IMR-90 (cell line): ENCODE results near the gene UGGT2.

Experiments
- BHLHE40 ChIP-seq: fragments of 150-350 bp; IDR thresholded peaks from 2 replicates; pipeline ENCODE4 v1.6.1; 2016; ENCODE audit warnings: mild to moderate bottlenecking, low read depth, low read length
- CTCF ChIP-seq: conservative IDR thresholded peaks from 2 replicates; pipeline ENCODE4 v1.5.1; 2012; ENCODE audit warnings: mild to moderate bottlenecking, low read depth, low read length, improper control_type of control experiment
- FOS ChIP-seq: fragments of 150-350 bp; IDR thresholded peaks from 2 replicates; pipeline ENCODE4 v1.6.1; 2016; ENCODE audit warnings: low read depth, low read length
- POLR2A ChIP-seq: IDR thresholded peaks from 2 replicates; pipeline ENCODE4 v1.6.1; 2012; ENCODE audit warnings: mild to moderate bottlenecking, low read depth, low read length
- RAD21 ChIP-seq: IDR thresholded peaks from 2 replicates; pipeline ENCODE4 v1.6.1; 2012; ENCODE audit warnings: low read length, improper control_type of control experiment
- SMC3 ChIP-seq: fragments of 150-350 bp; IDR thresholded peaks from 2 replicates; pipeline ENCODE4 v1.6.1; 2016; ENCODE audit warnings: low read depth, mild to moderate bottlenecking, antibody characterized with exemption, low read length, moderate library complexity

- TF ChIP-seq CTCF (no peak), POLR2A (no peak), FOS (no peak), RAD21 (no peak), SMC3 (no peak), BHLHE40 (no peak)
Observed at GRCh38 chr13:95842898-95843297, 210.3 kb downstream of the UGGT2 start.
